T-helper 1 cell treated with Interleukin-12 subunit alpha and Interleukin-12 subunit beta and Interleukin-4 antibody, amounts not matched to agents 30 μg/mL and 1 μg/mL, for 36 hours (primary cell): ENCODE measurements around the gene BRD4.

Experiments
- H3K27ac Mint-ChIP-seq: one replicate; pipeline ENCODE4 v1.8.0; 2021; ENCODE audit warnings: mild to moderate bottlenecking, mixed read lengths
- H3K27me3 Mint-ChIP-seq: one replicate; pipeline ENCODE4 v1.8.0; 2021; ENCODE audit warnings: low read depth, mixed read lengths
- H3K36me3 Mint-ChIP-seq: one replicate; pipeline ENCODE4 v1.8.0; 2021; ENCODE audit warnings: low read depth, mixed read lengths
- H3K4me1 Mint-ChIP-seq: one replicate; pipeline ENCODE4 v1.8.0; 2021; ENCODE audit warnings: low read depth, mixed read lengths
- H3K4me3 Mint-ChIP-seq: one replicate; pipeline ENCODE4 v1.8.0; 2021; ENCODE audit warnings: mild to moderate bottlenecking, moderate library complexity, mixed read lengths
- H3K9me3 Mint-ChIP-seq: one replicate; pipeline ENCODE4 v1.8.0; 2021; ENCODE audit warnings: mixed read lengths

BRD4 gene

GRCh38 chr19:15220833-15221232, 111.5 kb downstream of the BRD4 start:
- Mint-ChIP-seq H3K4me3 (no peak overlapping the region), H3K27ac (no peak overlapping the region), H3K36me3 (no peaks in the 10 kb centered on the region), H3K4me1 (peaks cover 11% of the 10 kb centered on the region), H3K27me3 (peaks cover 14% of the 10 kb centered on the region), H3K9me3 (no peaks in the 10 kb centered on the region)

- no peaks in the 10 kb centered on the region for H3K36me3 Mint-ChIP-seq
- no peak overlapping the region for H3K4me3 Mint-ChIP-seq
- H3K4me1 Mint-ChIP-seq: peaks cover 9% of the 10 kb centered on the region
- H3K27me3 Mint-ChIP-seq: peaks cover 9% of the 10 kb centered on the region
- no peaks in the 10 kb centered on the region for H3K9me3 Mint-ChIP-seq
- H3K27ac Mint-ChIP-seq: no peak overlapping the region
Observed at GRCh38 chr19:15218501-15218900, 113.8 kb downstream of the BRD4 start.

GRCh38 chr19:15216363-15216762, 116.0 kb downstream of the BRD4 start:
- Mint-ChIP-seq H3K27me3 (no peaks in the 10 kb centered on the region), H3K27ac (no peak overlapping the region), H3K4me3 (no peak overlapping the region), H3K4me1 (no peaks in the 10 kb centered on the region), H3K9me3 (no peaks in the 10 kb centered on the region), H3K36me3 (no peaks in the 10 kb centered on the region)

- Mint-ChIP-seq H3K4me1 (no peaks in the 10 kb centered on the region), H3K27ac (no peak overlapping the region), H3K4me3 (no peak overlapping the region), H3K9me3 (no peaks in the 10 kb centered on the region), H3K36me3 (no peaks in the 10 kb centered on the region), H3K27me3 (no peaks in the 10 kb centered on the region)
Observed at GRCh38 chr19:15213715-15214381, 118.5 kb downstream of the BRD4 start.

- Mint-ChIP-seq H3K27me3 (no peaks in the 10 kb centered on the region), H3K9me3 (no peaks in the 10 kb centered on the region), H3K4me3 (no peak overlapping the region), H3K27ac (no peak overlapping the region), H3K36me3 (no peaks in the 10 kb centered on the region), H3K4me1 (no peaks in the 10 kb centered on the region)
Observed at GRCh38 chr19:15212711-15213110, 119.6 kb downstream of the BRD4 start.

GRCh38 chr19:15210323-15210781, 122.0 kb downstream of the BRD4 start:
- no peaks in the 10 kb centered on the region for H3K36me3 Mint-ChIP-seq
- H3K4me1 Mint-ChIP-seq: no peaks in the 10 kb centered on the region
- no peaks in the 10 kb centered on the region for H3K27me3 Mint-ChIP-seq
- H3K27ac Mint-ChIP-seq: no peak overlapping the region
- no peaks in the 10 kb centered on the region for H3K9me3 Mint-ChIP-seq
- no peak overlapping the region for H3K4me3 Mint-ChIP-seq

GRCh38 chr19:15201374-15202023, 130.8 kb downstream of the BRD4 start:
- Mint-ChIP-seq H3K27ac (no peak overlapping the region), H3K4me1 (peaks cover 4% of the 10 kb centered on the region), H3K4me3 (no peak overlapping the region), H3K27me3 (peaks cover 49% of the 10 kb centered on the region), H3K9me3 (no peaks in the 10 kb centered on the region), H3K36me3 (peaks cover 1% of the 10 kb centered on the region)

- Mint-ChIP-seq H3K27me3 (peaks cover 53% of the 10 kb centered on the region), H3K4me1 (peaks cover 4% of the 10 kb centered on the region), H3K4me3 (no peak within 1 kb of the TSS), H3K9me3 (no peaks in the 10 kb centered on the region), H3K27ac (no peak within 1 kb of the TSS), H3K36me3 (peaks cover 1% of the 10 kb centered on the region)
Observed at GRCh38 chr19:15200553-15201364, 131.6 kb downstream of the BRD4 start, which contains the start of gene NOTCH3. NOTCH3 (minus strand) TSS chr19:15200995; CDS start chr19:15200905, 90 bp downstream.

- peaks cover 1% of the 10 kb centered on the region for H3K36me3 Mint-ChIP-seq
- peaks cover 55% of the 10 kb centered on the region for H3K27me3 Mint-ChIP-seq
- H3K9me3 Mint-ChIP-seq: no peaks in the 10 kb centered on the region
- no peak overlapping the region for H3K27ac Mint-ChIP-seq
- peaks cover 4% of the 10 kb centered on the region for H3K4me1 Mint-ChIP-seq
- no peak overlapping the region for H3K4me3 Mint-ChIP-seq
Observed at GRCh38 chr19:15199661-15200552, 132.4 kb downstream of the BRD4 start.

GRCh38 chr19:15198951-15199660, 133.2 kb downstream of the BRD4 start:
- H3K36me3 Mint-ChIP-seq: peaks cover 1% of the 10 kb centered on the region
- H3K27me3 Mint-ChIP-seq: peaks cover 63% of the 10 kb centered on the region
- H3K9me3 Mint-ChIP-seq: no peaks in the 10 kb centered on the region
- H3K4me3 Mint-ChIP-seq: no peak overlapping the region
- H3K4me1 Mint-ChIP-seq: peaks cover 4% of the 10 kb centered on the region
- no peak overlapping the region for H3K27ac Mint-ChIP-seq

- Mint-ChIP-seq H3K4me3 (no peak overlapping the region), H3K9me3 (no peaks in the 10 kb centered on the region), H3K36me3 (peaks cover 1% of the 10 kb centered on the region), H3K27ac (no peak overlapping the region), H3K4me1 (peaks cover 4% of the 10 kb centered on the region), H3K27me3 (peaks cover 64% of the 10 kb centered on the region)
Observed at GRCh38 chr19:15197942-15198341, 134.4 kb downstream of the BRD4 start.

GRCh38 chr19:15197275-15197941, 134.9 kb downstream of the BRD4 start:
- Mint-ChIP-seq H3K9me3 (no peaks in the 10 kb centered on the region), H3K4me1 (peaks cover 4% of the 10 kb centered on the region), H3K27me3 (peaks cover 59% of the 10 kb centered on the region), H3K36me3 (peaks cover 1% of the 10 kb centered on the region), H3K27ac (no peak overlapping the region), H3K4me3 (no peak overlapping the region)

- Mint-ChIP-seq H3K4me1 (peaks cover 4% of the 10 kb centered on the region), H3K36me3 (peaks cover 1% of the 10 kb centered on the region), H3K27me3 (peaks cover 51% of the 10 kb centered on the region), H3K4me3 (no peak overlapping the region), H3K9me3 (no peaks in the 10 kb centered on the region), H3K27ac (no peak overlapping the region)
Observed at GRCh38 chr19:15196360-15197005, 135.9 kb downstream of the BRD4 start.
